Pancreas (tissue), 10 donors: Measurements from ENCODE around the gene ZNF211. TPM values are rescaled to one million over a fixed set of nuclear protein-coding genes. Genes with fewer than 3 reads are reported as not detected.

Experiments
- ATAC-seq, 4 donors: fragments of 200-7000 bp; cut with Tn5 transposase; one replicate each; pipeline versions ENCODE4 v1.8.0 to v1.9.1; 2020; ENCODE audit warnings: mild to moderate bottlenecking in 4 of 4, moderate library complexity in 4 of 4
- DNase-seq, 6 donors: peaks; one replicate each; pipeline ENCODE4 v3.0.0-alpha.2; 2020
- FAIRE-seq: peaks from 2 replicates; lab custom pipeline; 2012; peaks lifted over from hg19 to GRCh38; lab: Jason Lieb, UNC
- H3K27ac ChIP-seq, 4 donors: fragments of 200-600 bp; sonication (generic); 1 replicate in 3 of 4; 2 replicates in 1 of 4; pipeline versions ENCODE4 v1.5.0 to v1.8.0; 2020
- H3K27me3 ChIP-seq, 4 donors: fragments of 200-600 bp; one replicate each; pipeline ENCODE4 v1.8.0; 2021
- H3K36me3 ChIP-seq, 3 donors: fragments of 200-600 bp; sonication (generic) in 1 of 3; one replicate each; pipeline versions ENCODE4 v1.5.0 to v1.8.0; 2020 to 2021
- H3K4me1 ChIP-seq, 3 donors: fragments of 200-600 bp; one replicate each; pipeline ENCODE4 v1.8.0; 2021
- H3K4me3 ChIP-seq, 4 donors: fragments of 200-600 bp; sonication (generic) in 2 of 4; one replicate each; pipeline versions ENCODE4 v1.5.0 to v1.8.0; 2020 to 2021
- H3K9me3 ChIP-seq, 4 donors: fragments of 200-600 bp; one replicate each; pipeline ENCODE4 v1.8.0; 2021
- WGBS, 2 donors: extraction: QIAGEN DNeasy Blood & Tissue Kit; methylation state at CpG; one replicate each; pipeline ENCODE4 v1.1.7; 2013; 5-methylcytosine and 5-hydroxymethylcytosine counted together
- intact Hi-C, 3 donors: fragments of 100-400 bp; cut with DNase I; formaldehyde crosslinking; loops; one replicate each; pipeline versions ENCODE4 v1.11.1 to v1.14.2; 2022
- polyA plus RNA-seq, 2 donors: library from polyadenylated mRNA; stranded (reverse); fragments of 200-250 nt; gene quantifications; one replicate each; pipeline ENCODE4 v1.2.3, GENCODE V29; 2013
- total RNA-seq, 6 donors: library from RNA; stranded (reverse); fragmentation: NEBNext Ultra II Directional in 4 of 6; extraction: Animal tissue kit (Norgen Biotek cat#: 25700) in 4 of 6; gene quantifications; one replicate each; pipeline versions ENCODE4 v1.2.1 to v1.2.4, GENCODE V29; 2021 to 2023
- TF ChIP-seq, protein P1 (sequence below), 4 donors: fragments of 200-600 bp; sonication (generic) in 3 of 4; IDR thresholded peaks; one replicate each; pipeline versions ENCODE4 v1.5.0 to v1.8.0; 2021; ENCODE audit warnings: antibody characterized with exemption in 4 of 4
- donor health status: healthy with polysubstance abuse.
- donor health status: DM: no; HTN: no; CAD: no; lungs with moderate emphysema.
- donor health status: DM: no; HTN: no; CAD: no.
- donor health status: control.
- donor health status: control.
- donor health status: Bipolar disorder and iron deficiency.
- donor health status: DM: yes; HTN: yes; CAD: no.
- donor health status: DM: no; HTN: no; CAD: no.
- donor health status: DM: no; HTN: no; CAD: no.
- donor health status: DM: yes; HTN: yes; CAD: no.

The ZNF211 gene
- total and polyA plus RNA-seq, 8 donors, result 2.1 to 14.3 (median 4.7) TPM

DNA sequence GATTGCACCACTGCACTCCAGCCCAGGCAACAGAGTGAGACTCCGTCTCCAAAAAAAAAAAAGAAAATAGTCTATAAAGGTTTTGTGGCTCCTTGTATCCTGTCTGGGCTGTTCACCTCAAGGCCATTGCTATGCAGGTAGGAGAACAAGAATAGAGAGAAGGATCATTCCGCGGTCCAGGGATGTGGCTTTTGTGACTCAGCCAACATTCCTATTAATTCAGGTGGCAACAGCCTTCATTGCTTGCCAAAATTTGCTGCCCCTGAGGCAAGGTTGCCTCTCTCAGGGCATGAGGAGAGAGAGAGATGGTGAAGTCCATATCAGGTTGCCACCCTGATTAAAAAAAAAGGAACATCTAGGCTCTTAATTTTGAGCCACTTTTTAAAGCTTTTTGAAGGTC lies 56.8 kb downstream of the ZNF211 start:
- 89 to 95% methylated on average over 3 of the region's 3 CpGs for WGBS, 2 donors
- H3K36me3 ChIP-seq, result peaks cover 4 to 19% (median 10%) of the 10 kb centered on the region in 3 donors
- DNase-seq, result no peak
- no peak overlapping the region for H3K27ac ChIP-seq
- TF ChIP-seq, protein P1, sequence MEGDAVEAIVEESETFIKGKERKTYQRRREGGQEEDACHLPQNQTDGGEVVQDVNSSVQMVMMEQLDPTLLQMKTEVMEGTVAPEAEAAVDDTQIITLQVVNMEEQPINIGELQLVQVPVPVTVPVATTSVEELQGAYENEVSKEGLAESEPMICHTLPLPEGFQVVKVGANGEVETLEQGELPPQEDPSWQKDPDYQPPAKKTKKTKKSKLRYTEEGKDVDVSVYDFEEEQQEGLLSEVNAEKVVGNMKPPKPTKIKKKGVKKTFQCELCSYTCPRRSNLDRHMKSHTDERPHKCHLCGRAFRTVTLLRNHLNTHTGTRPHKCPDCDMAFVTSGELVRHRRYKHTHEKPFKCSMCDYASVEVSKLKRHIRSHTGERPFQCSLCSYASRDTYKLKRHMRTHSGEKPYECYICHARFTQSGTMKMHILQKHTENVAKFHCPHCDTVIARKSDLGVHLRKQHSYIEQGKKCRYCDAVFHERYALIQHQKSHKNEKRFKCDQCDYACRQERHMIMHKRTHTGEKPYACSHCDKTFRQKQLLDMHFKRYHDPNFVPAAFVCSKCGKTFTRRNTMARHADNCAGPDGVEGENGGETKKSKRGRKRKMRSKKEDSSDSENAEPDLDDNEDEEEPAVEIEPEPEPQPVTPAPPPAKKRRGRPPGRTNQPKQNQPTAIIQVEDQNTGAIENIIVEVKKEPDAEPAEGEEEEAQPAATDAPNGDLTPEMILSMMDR (IDR thresholded peaks at IDR 0.05), result no peak
- no peaks in the 10 kb centered on the region for H3K4me1 ChIP-seq
- no peak for FAIRE-seq
- intact Hi-C loops, result no loop called here
- H3K9me3 ChIP-seq, result peaks cover 0 to 9% (median 1%) of the 10 kb centered on the region in 4 donors
- H3K4me3 ChIP-seq, result no peak overlapping the region
- H3K27me3 ChIP-seq, result no peaks in the 10 kb centered on the region
- ATAC-seq, result no peak

Other genes starting within 250 kb of the ZNF211 start
- 1 to 10 TPM; 3.5 to 8.7 (median 5.1) TPM for gene ZNF548, start 243.3 kb upstream of the ZNF211 start, total RNA-seq
- 1 to 10 TPM; 3.7 to 5.2 TPM for gene ZNF548, start 243.3 kb upstream of the ZNF211 start, polyA plus RNA-seq
- gene ZNF17, start 222.0 kb upstream of the ZNF211 start, total RNA-seq, result 1 to 10 TPM; 3.7 to 6.8 (median 4.7) TPM
- 1 to 10 TPM; 2.3 to 2.7 TPM for gene ZNF17, start 222.0 kb upstream of the ZNF211 start, polyA plus RNA-seq
- 1 to 10 TPM; 4.2 to 7.2 (median 5.2) TPM for gene ZNF749, start 197.8 kb upstream of the ZNF211 start, total RNA-seq
- 1 to 10 TPM; 2.1 to 4.5 TPM for gene ZNF749, start 197.8 kb upstream of the ZNF211 start, polyA plus RNA-seq
- under 1 TPM; 0.12 to 0.32 (median 0.27) TPM for gene VN1R1, start 176.0 kb upstream of the ZNF211 start, total RNA-seq
- under 1 TPM; 0.11 to 0.80 TPM for gene VN1R1, start 176.0 kb upstream of the ZNF211 start, polyA plus RNA-seq
- gene ZNF772, start 155.6 kb upstream of the ZNF211 start, total RNA-seq, result 1 to 10 TPM; 2.3 to 8.9 (median 4.1) TPM
- gene ZNF772, start 155.6 kb upstream of the ZNF211 start, polyA plus RNA-seq, result 1 to 10 TPM; 1.3 to 2.0 TPM
- 1 to 10 TPM; 1.7 to 4.4 (median 3.0) TPM for gene ZNF419, start 145.4 kb upstream of the ZNF211 start, total RNA-seq
- 1 to 10 TPM; 3.5 to 7.6 TPM for gene ZNF419, start 145.4 kb upstream of the ZNF211 start, polyA plus RNA-seq
- 1 to 10 TPM; 2.6 to 4.0 (median 3.2) TPM for gene ZNF773, start 133.2 kb upstream of the ZNF211 start, total RNA-seq
- 1 to 10 TPM in 1 of 2 donors, under 1 TPM in 1; 0.99 to 3.6 TPM for gene ZNF773, start 133.2 kb upstream of the ZNF211 start, polyA plus RNA-seq
- 1 to 10 TPM; 1.2 to 3.5 (median 1.9) TPM for gene ZNF549, start 105.8 kb upstream of the ZNF211 start, total RNA-seq
- 1 to 10 TPM; 1.5 to 2.9 TPM for gene ZNF549, start 105.8 kb upstream of the ZNF211 start, polyA plus RNA-seq
- 1 to 10 TPM; 2.1 to 6.8 (median 3.4) TPM for gene ZNF550, start 73.3 kb upstream of the ZNF211 start, total RNA-seq
- gene ZNF550, start 73.3 kb upstream of the ZNF211 start, polyA plus RNA-seq, result 1 to 10 TPM; 2.1 to 2.8 TPM
- 1 to 10 TPM; 1.3 to 2.7 (median 1.9) TPM for gene ZNF416, start 54.3 kb upstream of the ZNF211 start, total RNA-seq
- gene ZNF416, start 54.3 kb upstream of the ZNF211 start, polyA plus RNA-seq, result 1 to 10 TPM in 1 of 2 donors, under 1 TPM in 1; 0.91 to 1.9 TPM
- gene ZIK1, start 49.0 kb upstream of the ZNF211 start, total RNA-seq, result 1 to 10 TPM in 4 of 6 donors, under 1 TPM in 2; 0.63 to 2.8 (median 1.0) TPM
- gene ZIK1, start 49.0 kb upstream of the ZNF211 start, polyA plus RNA-seq, result 1 to 10 TPM in 1 of 2 donors, under 1 TPM in 1; 0.87 to 3.0 TPM
- 1 to 10 TPM in 3 of 6 donors, under 1 TPM in 3; 0.85 to 1.8 (median 1.1) TPM for gene ZNF530, start 33.3 kb upstream of the ZNF211 start, total RNA-seq
- 1 to 10 TPM in 1 of 2 donors, under 1 TPM in 1; 0.76 to 2.3 TPM for gene ZNF530, start 33.3 kb upstream of the ZNF211 start, polyA plus RNA-seq
- gene ZNF134, start 18.9 kb upstream of the ZNF211 start, total RNA-seq, result 1 to 10 TPM; 4.5 to 9.8 (median 5.8) TPM
- 1 to 10 TPM; 2.3 to 7.1 TPM for gene ZNF134, start 18.9 kb upstream of the ZNF211 start, polyA plus RNA-seq
- gene ZSCAN4, start 35.8 kb downstream of the ZNF211 start, total RNA-seq, result under 1 TPM in 1 of 6 donors, not detected in 5; 0.09 TPM
- gene ZSCAN4, start 35.8 kb downstream of the ZNF211 start, polyA plus RNA-seq, result under 1 TPM in 1 of 2 donors, not detected in 1; 0.05 TPM
- gene ZNF551, start 48.8 kb downstream of the ZNF211 start, total RNA-seq, result 1 to 10 TPM; 2.2 to 3.2 (median 2.5) TPM
- gene ZNF551, start 48.8 kb downstream of the ZNF211 start, polyA plus RNA-seq, result 1 to 10 TPM; 1.1 to 1.5 TPM
- gene ZNF154, start 76.0 kb downstream of the ZNF211 start, total RNA-seq, result 1 to 10 TPM; 1.5 to 4.6 (median 2.3) TPM
- 1 to 10 TPM; 3.1 to 3.4 TPM for gene ZNF154, start 76.0 kb downstream of the ZNF211 start, polyA plus RNA-seq
- 1 to 10 TPM; 1.7 to 5.8 (median 2.6) TPM for gene ZNF671, start 94.5 kb downstream of the ZNF211 start, total RNA-seq
- gene ZNF671, start 94.5 kb downstream of the ZNF211 start, polyA plus RNA-seq, result 1 to 10 TPM; 3.5 to 8.3 TPM
- gene ZNF776, start 113.6 kb downstream of the ZNF211 start, total RNA-seq, result 10 to 100 TPM in 1 of 6 donors, 1 to 10 TPM in 5; 2.9 to 10.8 (median 4.5) TPM
- gene ZNF776, start 113.6 kb downstream of the ZNF211 start, polyA plus RNA-seq, result 1 to 10 TPM; 2.9 to 6.3 TPM
- 10 to 100 TPM in 1 of 6 donors, 1 to 10 TPM in 5; 3.9 to 12.9 (median 5.3) TPM for gene ZNF586, start 136.5 kb downstream of the ZNF211 start, total RNA-seq
- gene ZNF586, start 136.5 kb downstream of the ZNF211 start, polyA plus RNA-seq, result 1 to 10 TPM; 3.0 to 4.3 TPM
- gene ZNF552, start 181.7 kb downstream of the ZNF211 start, total RNA-seq, result 1 to 10 TPM; 3.4 to 5.8 (median 4.1) TPM
- 1 to 10 TPM; 3.4 to 4.7 TPM for gene ZNF552, start 181.7 kb downstream of the ZNF211 start, polyA plus RNA-seq
- gene ZNF587B, start 197.1 kb downstream of the ZNF211 start, total RNA-seq, result 10 to 100 TPM in 1 of 6 donors, 1 to 10 TPM in 5; 8.0 to 10.3 (median 9.0) TPM
- gene ZNF587B, start 197.1 kb downstream of the ZNF211 start, polyA plus RNA-seq, result 1 to 10 TPM; 4.4 to 8.4 TPM
- gene ZNF587, start 216.7 kb downstream of the ZNF211 start, total RNA-seq, result 10 to 100 TPM; 12.2 to 29.5 (median 16.1) TPM
- 10 to 100 TPM in 1 of 2 donors, 1 to 10 TPM in 1; 9.3 to 28.2 TPM for gene ZNF587, start 216.7 kb downstream of the ZNF211 start, polyA plus RNA-seq